BLaER1 treated with 17β-estradiol and CSF1 and Interleukin-3, amounts not matched to agents 10 nM and 100 nM (cell line): ENCODE results near the gene APOH.

ENCODE experiments used
- H3K27ac ChIP-seq, 11 experiments: shearing (Covaris generic); formaldehyde crosslinking; 2 replicates each; pipeline ENCODE4 v1.8.1; 2022
- H3K27me3 ChIP-seq, 11 experiments: shearing (Covaris generic); formaldehyde crosslinking; 2 replicates each; pipeline ENCODE4 v1.8.1; 2022
- H3K36me3 ChIP-seq, 11 experiments: shearing (Covaris generic); formaldehyde crosslinking; 2 replicates each; pipeline ENCODE4 v1.8.1; 2022
- H3K4me1 ChIP-seq, 10 experiments: shearing (Covaris generic); formaldehyde crosslinking; 2 replicates each; pipeline ENCODE4 v1.8.1; 2022
- H3K4me2 ChIP-seq, 11 experiments: shearing (Covaris generic); formaldehyde crosslinking; 2 replicates each; pipeline ENCODE4 v1.8.1; 2022
- H3K4me3 ChIP-seq, 10 experiments: shearing (Covaris generic); formaldehyde crosslinking; 2 replicates each; pipeline ENCODE4 v1.8.1; 2022
- H3K9ac ChIP-seq, 11 experiments: shearing (Covaris generic); formaldehyde crosslinking; 2 replicates each; pipeline ENCODE4 v1.8.1; 2022
- H3K9me3 ChIP-seq, 11 experiments: shearing (Covaris generic); formaldehyde crosslinking; replicated peaks in 1 of 11; 2 replicates each; pipeline ENCODE4 v1.8.1; 2022
- H4K20me1 ChIP-seq, 11 experiments: shearing (Covaris generic); formaldehyde crosslinking; 2 replicates each; pipeline ENCODE4 v1.8.1; 2022
- Cebpa-rat ChIP-seq, 11 experiments: shearing (Covaris generic); IDR thresholded peaks; 2 replicates each; pipeline ENCODE4 v1.8.1; 2022

Gene APOH

GRCh38 chr17:66190738-66191592 lies 38.2 kb downstream of the APOH start:
- H3K27me3 ChIP-seq: no peaks in the 10 kb centered on the region
- TF ChIP-seq Cebpa-rat (IDR thresholded peaks at IDR 0.05): no peak
- peak overlapping the region; percentile 81 to 99 (median 91) for H3K4me2 ChIP-seq
- peaks cover 12 to 44% (median 37%) of the 10 kb centered on the region in 10 experiments for H3K4me1 ChIP-seq
- H3K36me3 ChIP-seq: no peaks in the 10 kb centered on the region
- H3K27ac ChIP-seq: peak overlapping the region; percentile 54 to 84 (median 79); a peak in 21 of 22 replicates
- peak overlapping the region; percentile 76 to 87 (median 84) for H3K9ac ChIP-seq
- no peaks in the 10 kb centered on the region for H4K20me1 ChIP-seq
- H3K4me3 ChIP-seq: peak overlapping the region; percentile 66 to 80 (median 77)
- no peaks in the 10 kb centered on the region for H3K9me3 ChIP-seq

GRCh38 chr17:66187718-66188117 lies 41.5 kb downstream of the APOH start:
- Histone ChIP-seq H3K36me3 (peaks cover 1 to 16% (median 4%) of the 10 kb centered on the region in 11 experiments; a peak in 16 of 22 replicates), H3K9ac (no peak overlapping the region), H3K4me1 (peaks cover 12 to 36% (median 29%) of the 10 kb centered on the region in 10 experiments), H3K9me3 (peaks cover 12 to 18% (median 16%) of the 10 kb centered on the region in 11 experiments; a peak in 21 of 22 replicates), H3K27me3 (no peaks in the 10 kb centered on the region), H3K27ac (no peak overlapping the region), H4K20me1 (no peaks in the 10 kb centered on the region), H3K4me3 (no peak overlapping the region), H3K4me2 (no peak overlapping the region)
- TF ChIP-seq Cebpa-rat (IDR thresholded peaks at IDR 0.05): no peak

GRCh38 chr17:66185862-66186261 lies 43.4 kb downstream of the APOH start:
- no peaks in the 10 kb centered on the region for H3K27me3 ChIP-seq
- peak overlapping the region in 3 of 11 experiments; percentile 19 to 35 (median 19); a peak in 3 of 22 replicates for H3K4me2 ChIP-seq
- no peaks in the 10 kb centered on the region for H4K20me1 ChIP-seq
- peaks cover 7 to 21% (median 16%) of the 10 kb centered on the region in 10 experiments for H3K4me1 ChIP-seq
- H3K9me3 ChIP-seq: peaks cover 12 to 18% (median 16%) of the 10 kb centered on the region in 11 experiments; a peak in 21 of 22 replicates
- no peak for TF ChIP-seq Cebpa-rat (IDR thresholded peaks at IDR 0.05)
- peaks cover 13 to 33% (median 20%) of the 10 kb centered on the region in 11 experiments; a peak in 21 of 22 replicates for H3K36me3 ChIP-seq
- no peak overlapping the region for H3K4me3 ChIP-seq
- H3K9ac ChIP-seq: no peak overlapping the region
- H3K27ac ChIP-seq: no peak overlapping the region

GRCh38 chr17:66184392-66184791 lies 44.8 kb downstream of the APOH start:
- no peak overlapping the region for H3K4me2 ChIP-seq
- peaks cover 0 to 8% (median 5%) of the 10 kb centered on the region in 10 experiments; a peak in 7 of 20 replicates for H3K4me1 ChIP-seq
- H3K27me3 ChIP-seq: no peaks in the 10 kb centered on the region
- no peak overlapping the region for H3K9ac ChIP-seq
- H3K4me3 ChIP-seq: no peak overlapping the region
- H3K36me3 ChIP-seq: peaks cover 13 to 38% (median 22%) of the 10 kb centered on the region in 11 experiments; a peak in 21 of 22 replicates
- TF ChIP-seq Cebpa-rat (IDR thresholded peaks at IDR 0.05): no peak
- no peaks in the 10 kb centered on the region for H4K20me1 ChIP-seq
- peaks cover 12 to 20% (median 16%) of the 10 kb centered on the region in 11 experiments; a peak in 21 of 22 replicates for H3K9me3 ChIP-seq
- no peak overlapping the region for H3K27ac ChIP-seq

GRCh38 chr17:66183529-66183928 lies 45.7 kb downstream of the APOH start:
- H3K9me3 ChIP-seq: peaks cover 12 to 20% (median 16%) of the 10 kb centered on the region in 11 experiments; a peak in 21 of 22 replicates
- H3K4me3 ChIP-seq: no peak overlapping the region
- H3K36me3 ChIP-seq: peaks cover 13 to 39% (median 22%) of the 10 kb centered on the region in 11 experiments; a peak in 21 of 22 replicates
- TF ChIP-seq Cebpa-rat (IDR thresholded peaks at IDR 0.05): no peak
- no peak overlapping the region for H3K9ac ChIP-seq
- H3K4me1 ChIP-seq: peaks cover 0 to 8% (median 5%) of the 10 kb centered on the region in 10 experiments; a peak in 7 of 20 replicates
- no peak overlapping the region for H3K27ac ChIP-seq
- H4K20me1 ChIP-seq: no peaks in the 10 kb centered on the region
- no peak overlapping the region for H3K4me2 ChIP-seq
- H3K27me3 ChIP-seq: no peaks in the 10 kb centered on the region

- TF ChIP-seq Cebpa-rat (IDR thresholded peaks at IDR 0.05): peak in 2 of 11 experiments; percentile 47 to 55; a peak in 1 of 22 replicates
- peaks cover 0 to 5% (median 0%) of the 10 kb centered on the region in 11 experiments; a peak in 5 of 22 replicates for H3K9me3 ChIP-seq
- H3K4me1 ChIP-seq: no peaks in the 10 kb centered on the region
Observed at GRCh38 chr17:66178642-66179041, 50.6 kb downstream of the APOH start.

GRCh38 chr17:66177048-66177447 lies 52.2 kb downstream of the APOH start:
- Histone ChIP-seq H3K27ac (no peak overlapping the region), H3K4me2 (no peak overlapping the region), H3K9ac (no peak overlapping the region)

More at GRCh38 chr17:66178642-66179041, 50.6 kb downstream of the APOH start:
- Histone ChIP-seq H3K27me3 (no peaks in the 10 kb centered on the region), H3K36me3 (peaks cover 13 to 36% (median 20%) of the 10 kb centered on the region in 11 experiments; a peak in 20 of 22 replicates), H4K20me1 (no peaks in the 10 kb centered on the region), H3K4me2 (no peak overlapping the region), H3K27ac (no peak overlapping the region), H3K4me3 (no peak overlapping the region), H3K9ac (no peak overlapping the region)

GRCh38 chr17:66175892-66176291 lies 53.3 kb downstream of the APOH start:
- Histone ChIP-seq H4K20me1 (no peaks in the 10 kb centered on the region), H3K27me3 (no peaks in the 10 kb centered on the region), H3K4me1 (no peaks in the 10 kb centered on the region), H3K27ac (no peak overlapping the region), H3K4me2 (no peak overlapping the region), H3K36me3 (peaks cover 0 to 20% (median 0%) of the 10 kb centered on the region in 11 experiments; a peak in 4 of 22 replicates), H3K9ac (no peak overlapping the region), H3K9me3 (peaks cover 0 to 5% (median 0%) of the 10 kb centered on the region in 11 experiments; a peak in 1 of 22 replicates), H3K4me3 (no peak overlapping the region)
- no peak for TF ChIP-seq Cebpa-rat (IDR thresholded peaks at IDR 0.05)

More at GRCh38 chr17:66177048-66177447, 52.2 kb downstream of the APOH start:
- Histone ChIP-seq H3K27me3 (no peaks in the 10 kb centered on the region), H3K9me3 (peaks cover 0 to 5% (median 0%) of the 10 kb centered on the region in 11 experiments; a peak in 1 of 22 replicates), H3K4me3 (no peak overlapping the region), H3K4me1 (no peaks in the 10 kb centered on the region), H3K36me3 (peaks cover 4 to 28% (median 10%) of the 10 kb centered on the region in 11 experiments; a peak in 20 of 22 replicates), H4K20me1 (no peaks in the 10 kb centered on the region)
- TF ChIP-seq Cebpa-rat (IDR thresholded peaks at IDR 0.05): no peak

- H3K36me3 ChIP-seq: peaks cover 0 to 17% (median 0%) of the 10 kb centered on the region in 11 experiments; a peak in 5 of 22 replicates
- H3K27me3 ChIP-seq: no peaks in the 10 kb centered on the region
- no peak overlapping the region for H3K4me3 ChIP-seq
- H3K9me3 ChIP-seq: no peaks in the 10 kb centered on the region
- no peaks in the 10 kb centered on the region for H4K20me1 ChIP-seq
- H3K4me1 ChIP-seq: no peaks in the 10 kb centered on the region
- TF ChIP-seq Cebpa-rat (IDR thresholded peaks at IDR 0.05): no peak
- no peak overlapping the region for H3K9ac ChIP-seq
- no peak overlapping the region for H3K27ac ChIP-seq
- H3K4me2 ChIP-seq: no peak overlapping the region
Observed at GRCh38 chr17:66172691-66173223, 56.5 kb downstream of the APOH start.
